Hematopoietic multipotent progenitor cell treated with erythropoietin and hydrocortisone succinate and interleukin-3 and kit ligand, for 6 days (in vitro differentiated cells): Measurements from ENCODE around the gene CNIH3.
"Not testable (repeated sequence)": the region's sequence is repeated elsewhere in the genome, so short reads cannot be mapped to it uniquely, and the experiment has no call there.

Experiments
- DNase-seq: peaks from one replicate; pipeline ENCODE4 v3.0.0-alpha.2; 2015

CNIH3 gene

GRCh38 chr1:224615861-224616755 lies at the start of gene CNIH3:
Gene CNIH3, plus strand, starts transcription at chr1:224616317. Its CDS starts 858 bp downstream, at chr1:224617175.
- DNase-seq = peak; percentile 35

GRCh38 chr1:224566492-224566891 lies 49.6 kb upstream of the CNIH3 start:
- DNase-seq = not testable (repeated sequence)

GRCh38 chr1:224569276-224569675 lies 46.8 kb upstream of the CNIH3 start:
- no peak for DNase-seq

- not testable (repeated sequence) for DNase-seq
Observed at GRCh38 chr1:224571975-224572374, 44.1 kb upstream of the CNIH3 start.

GRCh38 chr1:224579526-224579925 lies 36.6 kb upstream of the CNIH3 start:
- DNase-seq = no peak

- no peak for DNase-seq
Observed at GRCh38 chr1:224580006-224580405, 36.1 kb upstream of the CNIH3 start.

- DNase-seq = no peak
Observed at GRCh38 chr1:224582041-224582440, 34.1 kb upstream of the CNIH3 start.

GRCh38 chr1:224583774-224584173 lies 32.3 kb upstream of the CNIH3 start:
- no peak for DNase-seq

- DNase-seq = no peak
Observed at GRCh38 chr1:224585051-224585450, 31.1 kb upstream of the CNIH3 start.

- no peak for DNase-seq
Observed at GRCh38 chr1:224587051-224587450, 29.1 kb upstream of the CNIH3 start.

- no peak for DNase-seq
Observed at GRCh38 chr1:224588515-224588914, 27.6 kb upstream of the CNIH3 start.

- DNase-seq = no peak
Observed at GRCh38 chr1:224589006-224589405, 27.1 kb upstream of the CNIH3 start.

GRCh38 chr1:224591326-224591725 lies 24.8 kb upstream of the CNIH3 start:
- no peak for DNase-seq

- DNase-seq = peak; percentile 32
Observed at GRCh38 chr1:224592636-224593582, 23.2 kb upstream of the CNIH3 start.

GRCh38 chr1:224594360-224594759 lies 21.8 kb upstream of the CNIH3 start:
- no peak for DNase-seq

- no peak for DNase-seq
Observed at GRCh38 chr1:224594851-224595250, 21.3 kb upstream of the CNIH3 start.

- no peak for DNase-seq
Observed at GRCh38 chr1:224605482-224606181, 10.5 kb upstream of the CNIH3 start.

- no peak for DNase-seq
Observed at GRCh38 chr1:224607188-224608148, 8.6 kb upstream of the CNIH3 start.

- DNase-seq = no peak
Observed at GRCh38 chr1:224609333-224609732, 6.8 kb upstream of the CNIH3 start.

GRCh38 chr1:224612246-224612645 lies 3.9 kb upstream of the CNIH3 start:
- no peak for DNase-seq

GRCh38 chr1:224613486-224613885 lies 2.6 kb upstream of the CNIH3 start:
- no peak for DNase-seq
